A673 (cell line): ENCODE results near the gene FERMT3. TPM values are rescaled to one million over a fixed set of nuclear protein-coding genes. Genes with fewer than 3 reads are reported as not detected.

Source experiments
- BruUV-seq: library from RNA; stranded (reverse); fragments of 400-500 nt; replicated peaks from 2 replicates; lab custom pipeline; 2021; lab: Mats Ljungman, UMichigan
- CTCF ChIA-PET: fragments of 300-600 bp; sonication (Branson Sonifier 250); formaldehyde crosslinking; loops from one replicate; lab custom pipeline; 2022; ENCODE audit warnings: antibody characterized with exemption; lab: Charles Lee
- POLR2A ChIA-PET: fragments of 300-600 bp; sonication (Branson Sonifier 250); formaldehyde crosslinking; loops from one replicate; lab custom pipeline; 2022; ENCODE audit warnings: antibody characterized with exemption; ENCODE audit not compliant: low non-redundant PET; lab: Charles Lee
- DNase-seq: peaks from one replicate; pipeline ENCODE4 v3.0.0-alpha.2; 2015; ENCODE audit warnings: low spot score
- H3K27ac ChIP-seq: fragments of 200-600 bp; sonication (generic); 2 replicates; pipeline ENCODE4 v1.5.1; 2016; ENCODE audit warnings: mixed run types, low read depth, mild to moderate bottlenecking, mixed read lengths, antibody characterized with exemption, low read length; ENCODE audit not compliant: poor library complexity, severe bottlenecking
- H3K27me3 ChIP-seq: fragments of 200-600 bp; sonication (generic); replicated peaks from 2 replicates; pipeline ENCODE4 v1.6.1; 2017; ENCODE audit warnings: mixed run types, low read depth, mild to moderate bottlenecking, mixed read lengths, antibody characterized with exemption, low read length; ENCODE audit not compliant: insufficient read depth, poor library complexity
- H3K36me3 ChIP-seq: fragments of 200-600 bp; sonication (generic); 2 replicates; pipeline ENCODE4 v1.6.1; 2016; ENCODE audit warnings: mixed run types, mild to moderate bottlenecking, mixed read lengths, antibody characterized with exemption, low read length; ENCODE audit not compliant: insufficient read depth, poor library complexity, severe bottlenecking
- H3K4me1 ChIP-seq: fragments of 200-600 bp; sonication (generic); 2 replicates; pipeline ENCODE4 v1.6.1; 2017; ENCODE audit warnings: mixed run types, mild to moderate bottlenecking, mixed read lengths, antibody characterized with exemption, low read length; ENCODE audit not compliant: insufficient read depth, poor library complexity, severe bottlenecking
- H3K4me3 ChIP-seq: fragments of 200-600 bp; sonication (generic); 2 replicates; pipeline ENCODE4 v1.5.1; 2016; ENCODE audit warnings: low read depth, mixed run types, mild to moderate bottlenecking, mixed read lengths, low read length; ENCODE audit not compliant: poor library complexity, severe bottlenecking
- H3K9me3 ChIP-seq: fragments of 200-600 bp; sonication (generic); 2 replicates; pipeline ENCODE4 v1.6.1; 2016; ENCODE audit warnings: mixed run types, low read depth, mild to moderate bottlenecking, mixed read lengths, antibody characterized with exemption, low read length; ENCODE audit not compliant: poor library complexity, severe bottlenecking
- EZH2 ChIP-seq: fragments of 200-600 bp; sonication (generic); IDR thresholded peaks from 2 replicates; pipeline ENCODE4 v1.6.1; 2017; ENCODE audit warnings: borderline replicate concordance, low read depth, mild to moderate bottlenecking, mixed read lengths, antibody characterized with exemption, low read length; ENCODE audit not compliant: poor library complexity, severe bottlenecking
- intact Hi-C: fragments of 100-400 bp; cut with micrococcal nuclease; formaldehyde crosslinking; loops from one replicate; pipeline ENCODE4 v1.10.0; 2022; ENCODE audit not compliant: unreplicated experiment
- total RNA-seq: library from RNA; stranded (reverse); gene quantifications from 2 replicates; pipeline ENCODE4 v1.2.3, GENCODE V29; 2021
- TF ChIP-seq, protein P1 (sequence below): fragments of 300-800, 200-600 bp; sonication (generic); conservative IDR thresholded peaks from 2 replicates; pipeline ENCODE4 v1.5.1; 2017; ENCODE audit warnings: low read depth, mild to moderate bottlenecking, antibody characterized with exemption, low read length, moderate library complexity, mixed read lengths

The FERMT3 gene
- total RNA-seq, 1 experiment from 2014 or later = 99.3 TPM

DNA sequence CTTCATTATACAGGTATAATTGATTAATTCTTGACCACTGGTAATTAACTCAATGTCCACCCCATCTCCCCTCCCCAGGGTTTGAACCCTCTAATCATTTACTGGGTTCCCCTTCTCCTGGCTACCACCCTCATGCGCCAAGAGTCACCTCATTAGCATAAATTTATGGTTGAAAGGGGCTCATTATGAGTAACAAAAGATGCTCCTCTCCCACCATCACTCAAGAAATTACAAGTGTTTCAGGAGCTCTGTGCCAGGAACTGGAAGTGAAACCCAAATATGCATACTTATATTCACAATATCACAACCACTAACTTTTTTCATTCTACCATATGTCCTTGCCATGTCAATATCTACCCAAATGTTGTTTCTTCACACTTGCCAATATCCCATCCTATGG, 28.3 kb upstream of the FERMT3 start:
- ChIA-PET POLR2A (no interaction called here), CTCF (no interaction called here)
- intact Hi-C loops = no loop called here

GRCh38 chr11:64178951-64179639, 27.4 kb upstream of the FERMT3 start:
- TF ChIP-seq, protein P1, sequence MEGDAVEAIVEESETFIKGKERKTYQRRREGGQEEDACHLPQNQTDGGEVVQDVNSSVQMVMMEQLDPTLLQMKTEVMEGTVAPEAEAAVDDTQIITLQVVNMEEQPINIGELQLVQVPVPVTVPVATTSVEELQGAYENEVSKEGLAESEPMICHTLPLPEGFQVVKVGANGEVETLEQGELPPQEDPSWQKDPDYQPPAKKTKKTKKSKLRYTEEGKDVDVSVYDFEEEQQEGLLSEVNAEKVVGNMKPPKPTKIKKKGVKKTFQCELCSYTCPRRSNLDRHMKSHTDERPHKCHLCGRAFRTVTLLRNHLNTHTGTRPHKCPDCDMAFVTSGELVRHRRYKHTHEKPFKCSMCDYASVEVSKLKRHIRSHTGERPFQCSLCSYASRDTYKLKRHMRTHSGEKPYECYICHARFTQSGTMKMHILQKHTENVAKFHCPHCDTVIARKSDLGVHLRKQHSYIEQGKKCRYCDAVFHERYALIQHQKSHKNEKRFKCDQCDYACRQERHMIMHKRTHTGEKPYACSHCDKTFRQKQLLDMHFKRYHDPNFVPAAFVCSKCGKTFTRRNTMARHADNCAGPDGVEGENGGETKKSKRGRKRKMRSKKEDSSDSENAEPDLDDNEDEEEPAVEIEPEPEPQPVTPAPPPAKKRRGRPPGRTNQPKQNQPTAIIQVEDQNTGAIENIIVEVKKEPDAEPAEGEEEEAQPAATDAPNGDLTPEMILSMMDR = no peak
- no peak for TF ChIP-seq EZH2
- Histone ChIP-seq H3K9me3 (no peaks in the 10 kb centered on the region), H3K27ac (no peak overlapping the region), H3K27me3 (no peaks in the 10 kb centered on the region), H3K36me3 (no peaks in the 10 kb centered on the region), H3K4me1 (peaks cover 20% of the 10 kb centered on the region), H3K4me3 (no peak overlapping the region)
- CTCF ChIA-PET = no interaction called here
- no TSS peak for BruUV-seq
- no peak for DNase-seq
- intact Hi-C loops = no loop called here
- POLR2A ChIA-PET = no interaction called here

More for the DNA sequence above, 28.3 kb upstream of the FERMT3 start:
- Histone ChIP-seq H3K9me3 (no peaks in the 10 kb centered on the region), H3K27me3 (no peaks in the 10 kb centered on the region), H3K27ac (no peak overlapping the region), H3K36me3 (no peaks in the 10 kb centered on the region), H3K4me1 (peaks cover 16% of the 10 kb centered on the region), H3K4me3 (no peak overlapping the region)
- TF ChIP-seq EZH2 = no peak
- TF ChIP-seq, protein P1 = no peak
- DNase-seq = no peak
- no TSS peak for BruUV-seq

- peak overlapping the region; percentile 24 for H3K27ac ChIP-seq
- no peak for TF ChIP-seq EZH2
- TF ChIP-seq, protein P1 = no peak
- ChIA-PET CTCF (interaction anchor here (1.2 kb wide), 1 partner anchor 71 kb away, joined by 3 read pairs; no protein-coding TSS in a partner anchor), POLR2A (interaction anchor here (0.6 kb wide), 1 partner anchor 24 kb away, joined by 4 read pairs; no protein-coding TSS in a partner anchor)
- H3K27me3 ChIP-seq = no peaks in the 10 kb centered on the region
- DNase-seq = no peak
- H3K36me3 ChIP-seq = no peaks in the 10 kb centered on the region
- peaks cover 20% of the 10 kb centered on the region for H3K4me1 ChIP-seq
- intact Hi-C loops = no loop called here
- no peak overlapping the region for H3K4me3 ChIP-seq
- no peaks in the 10 kb centered on the region for H3K9me3 ChIP-seq
- no TSS peak for BruUV-seq
Measured at GRCh38 chr11:64180891-64181290, 25.6 kb upstream of the FERMT3 start.
